Measurements from ENCODE around the gene COX6B2.

The COX6B2 gene

GRCh38 chr19:55308281-55308680 lies 46.2 kb downstream of the COX6B2 start:
- DNase-seq = no peak

GRCh38 chr19:55306712-55307111 lies 47.8 kb downstream of the COX6B2 start:
- no peak for DNase-seq

- DNase-seq = no peak
Measured at GRCh38 chr19:55305983-55306562, 48.4 kb downstream of the COX6B2 start.

- DNase-seq = peak; percentile 53
Measured at GRCh38 chr19:55305491-55305890, 49.0 kb downstream of the COX6B2 start.

- no peak for DNase-seq
Measured at GRCh38 chr19:55304980-55305379, 49.5 kb downstream of the COX6B2 start.

GRCh38 chr19:55304279-55304978 lies 50.1 kb downstream of the COX6B2 start:
- no peak for DNase-seq

GRCh38 chr19:55303477-55303876 lies 51.0 kb downstream of the COX6B2 start:
- DNase-seq = no peak

GRCh38 chr19:55302318-55302703 lies 52.2 kb downstream of the COX6B2 start:
- DNase-seq = no peak

- DNase-seq = peak; percentile 98
Measured at GRCh38 chr19:55301459-55302317, 52.8 kb downstream of the COX6B2 start.

GRCh38 chr19:55300886-55301458 lies 53.5 kb downstream of the COX6B2 start:
- no peak for DNase-seq

GRCh38 chr19:55299991-55300390 lies 54.5 kb downstream of the COX6B2 start:
- DNase-seq = no peak

Data from activated CD8-positive, alpha-beta memory T cell treated with anti-CD3 and anti-CD28 coated beads, Interleukin-2, amount 50 U/mL, for 4 hours (primary cell).